Measurements from ENCODE around the gene PIP5K1C. TPM values are rescaled to one million over a fixed set of nuclear protein-coding genes. Genes with fewer than 3 reads are reported as not detected.
"Not testable (repeated sequence)": the region's sequence is repeated elsewhere in the genome, so short reads cannot be mapped to it uniquely, and the experiment has no call there.

PIP5K1C gene
- total RNA-seq, 1 experiment from 2014 or later = 2.8 TPM

DNA sequence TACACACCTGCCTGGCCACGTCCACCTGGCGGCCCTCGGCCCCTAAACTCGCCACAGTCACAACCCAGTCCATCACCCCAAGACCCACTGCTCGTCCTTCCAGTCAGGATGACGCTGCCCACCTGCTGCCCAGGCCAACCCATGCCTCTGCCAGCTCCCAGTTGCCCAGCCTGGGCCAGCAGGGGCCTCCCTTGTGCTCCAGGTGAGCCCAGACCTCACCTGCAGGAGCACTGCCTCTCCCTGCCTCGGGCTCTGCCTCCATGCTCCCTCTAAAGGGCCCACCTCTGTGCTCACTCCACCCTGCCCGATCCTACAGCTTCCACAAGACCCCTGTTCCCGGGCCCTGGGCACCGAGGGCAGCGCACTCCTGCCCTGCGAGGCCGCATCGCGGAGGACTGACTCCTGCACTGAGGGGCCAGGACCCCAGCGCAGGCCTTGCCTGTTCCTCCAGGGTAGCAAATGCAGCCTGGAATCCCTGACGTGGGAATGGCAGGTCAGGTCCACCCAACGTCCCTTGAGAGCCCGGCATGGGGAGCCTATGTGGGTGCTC lies 65.7 kb downstream of the PIP5K1C start:
- Histone ChIP-seq H3K4me3 (no peak overlapping the region), H3K36me3 (no peaks in the 10 kb centered on the region), H3K9me3 (no peaks in the 10 kb centered on the region), H3K27me3 (no peaks in the 10 kb centered on the region)
- no peak for DNase-seq

DNA sequence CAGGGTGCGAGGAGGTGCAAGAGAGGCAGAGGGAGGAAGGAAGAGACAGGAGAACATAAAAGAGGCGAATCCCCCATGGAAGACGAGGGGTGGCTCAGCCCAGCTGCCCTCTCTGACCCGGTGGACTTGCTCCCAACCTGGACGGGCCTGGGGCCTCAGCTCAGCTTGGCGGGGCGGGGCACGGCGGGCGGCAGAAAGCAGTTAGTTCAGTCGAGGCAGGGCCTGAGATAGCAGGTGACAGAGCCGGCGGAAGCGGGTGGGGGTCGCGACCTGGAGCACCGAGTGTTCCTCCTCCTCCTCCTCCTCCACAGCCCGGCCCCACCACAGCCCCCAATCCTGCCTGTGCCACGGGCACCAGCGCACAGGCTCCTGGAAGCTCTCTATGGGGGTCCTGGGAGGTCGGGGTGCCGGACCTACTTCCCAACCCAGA lies 66.7 kb downstream of the PIP5K1C start:
- DNase-seq = no peak

DNA sequence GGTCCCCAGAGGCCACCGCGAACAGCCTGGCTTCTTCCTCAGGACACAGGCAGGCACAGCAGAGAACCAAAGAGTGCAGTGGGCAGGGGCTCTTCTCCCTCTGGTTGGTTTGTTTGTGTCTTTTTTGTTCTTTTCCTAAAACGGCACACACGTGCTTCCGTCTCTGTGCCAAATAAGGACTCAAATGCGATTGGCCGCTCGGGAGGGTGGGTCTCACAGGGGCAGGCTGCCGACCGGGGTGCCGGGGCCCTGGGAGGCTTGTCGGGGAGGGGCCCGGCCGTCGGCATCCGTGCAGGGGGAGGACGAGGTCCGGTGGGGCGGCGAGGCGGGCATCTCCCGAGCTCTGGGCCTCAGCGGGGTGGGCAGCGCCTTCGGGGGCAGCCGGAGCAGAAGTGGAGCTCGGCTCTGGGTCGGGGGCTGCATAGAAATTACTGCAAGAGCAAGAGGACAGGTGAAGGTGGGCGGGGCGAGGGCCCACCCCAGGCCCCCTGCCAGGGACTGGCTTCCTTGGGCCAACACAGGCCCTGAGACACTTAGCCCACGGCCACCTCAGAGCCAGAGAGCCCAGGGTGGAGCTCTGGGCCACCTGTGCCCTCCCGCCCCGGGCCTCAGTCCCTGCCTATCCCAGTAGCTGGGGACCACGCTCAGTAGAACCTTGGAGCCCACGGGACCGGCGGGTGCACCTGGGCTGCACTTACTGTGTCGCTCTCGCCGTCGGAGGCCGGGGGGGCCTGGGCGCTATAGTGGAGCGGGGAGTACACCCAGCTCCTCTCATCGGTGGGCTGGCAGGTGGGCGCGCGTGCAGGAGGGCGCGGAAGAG lies 67.3 kb downstream of the PIP5K1C start:
- no peaks in the 10 kb centered on the region for H3K9me3 ChIP-seq
- H3K27me3 ChIP-seq = no peaks in the 10 kb centered on the region
- H3K36me3 ChIP-seq = no peaks in the 10 kb centered on the region
- no peak for DNase-seq
- no peak overlapping the region for H3K4me3 ChIP-seq

More for the DNA sequence above, 66.7 kb downstream of the PIP5K1C start:
- H3K27me3 ChIP-seq = no peaks in the 10 kb centered on the region
- no peak overlapping the region for H3K4me3 ChIP-seq
- H3K36me3 ChIP-seq = no peaks in the 10 kb centered on the region
- no peaks in the 10 kb centered on the region for H3K9me3 ChIP-seq

DNA sequence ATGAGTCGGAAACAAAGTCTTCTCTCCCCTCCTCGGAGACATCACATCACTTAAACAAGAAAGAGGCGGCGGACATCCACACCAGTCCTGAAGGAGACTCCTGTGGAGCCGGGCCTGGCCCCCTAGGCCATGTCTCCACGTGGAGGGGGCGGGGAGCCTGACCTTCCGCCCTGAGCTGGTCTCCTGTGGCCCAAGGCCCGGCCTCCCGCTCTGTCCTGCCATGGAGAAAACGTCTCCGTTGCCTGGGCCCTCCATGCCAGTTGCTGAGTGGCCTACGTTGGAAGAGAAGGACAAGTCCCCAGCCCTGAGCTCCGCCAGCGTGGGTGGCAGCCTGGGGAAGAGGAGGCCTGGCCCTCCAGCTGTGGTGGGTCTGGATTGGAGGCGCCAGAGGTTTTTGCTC lies 68.2 kb downstream of the PIP5K1C start:
- no peaks in the 10 kb centered on the region for H3K9me3 ChIP-seq
- no peak for DNase-seq
- H3K4me3 ChIP-seq = no peak overlapping the region
- H3K36me3 ChIP-seq = no peaks in the 10 kb centered on the region
- no peaks in the 10 kb centered on the region for H3K27me3 ChIP-seq

DNA sequence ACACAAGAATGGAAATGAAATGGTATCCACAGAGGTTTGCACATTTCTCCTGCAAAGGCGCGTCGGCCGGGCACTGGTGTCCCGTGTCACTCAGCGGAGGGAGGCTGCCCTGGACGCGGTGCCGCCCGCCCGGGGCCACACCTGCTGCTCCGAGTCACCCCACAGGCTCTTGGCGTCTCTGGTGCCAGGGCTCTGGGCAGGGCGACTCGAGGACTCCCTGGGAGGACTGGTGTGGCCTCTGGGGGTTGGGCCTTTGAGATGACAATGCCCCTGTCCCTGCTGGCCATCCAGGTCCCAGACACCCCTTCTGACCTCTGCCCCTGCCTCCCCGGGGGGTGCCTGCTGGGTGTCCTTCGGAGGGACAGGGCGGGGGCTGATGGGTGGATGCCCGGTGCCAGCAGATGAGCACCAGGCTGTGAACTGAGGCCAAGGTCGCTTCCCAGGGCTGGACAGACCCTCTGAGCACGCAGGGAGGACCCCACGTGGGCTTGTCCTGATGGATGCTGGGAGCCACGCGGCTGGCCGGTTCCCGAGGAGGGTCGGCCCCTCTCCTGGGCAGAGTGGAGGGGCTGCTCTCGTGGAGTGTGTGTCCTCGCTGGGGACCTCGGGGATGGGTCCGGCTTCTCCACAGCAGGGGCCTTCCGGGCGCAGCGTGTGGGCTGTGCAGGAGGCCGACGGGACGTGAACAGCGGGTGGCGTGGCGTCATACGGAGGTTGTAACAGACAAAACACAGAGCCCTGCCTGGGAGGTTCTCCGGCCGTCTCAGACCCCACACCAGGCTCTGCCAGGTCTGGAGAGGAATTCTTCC lies 69.0 kb downstream of the PIP5K1C start:
- Histone ChIP-seq H3K36me3 (no peaks in the 10 kb centered on the region), H3K4me3 (no peak overlapping the region), H3K27me3 (no peaks in the 10 kb centered on the region), H3K9me3 (no peaks in the 10 kb centered on the region)
- DNase-seq = no peak

DNA sequence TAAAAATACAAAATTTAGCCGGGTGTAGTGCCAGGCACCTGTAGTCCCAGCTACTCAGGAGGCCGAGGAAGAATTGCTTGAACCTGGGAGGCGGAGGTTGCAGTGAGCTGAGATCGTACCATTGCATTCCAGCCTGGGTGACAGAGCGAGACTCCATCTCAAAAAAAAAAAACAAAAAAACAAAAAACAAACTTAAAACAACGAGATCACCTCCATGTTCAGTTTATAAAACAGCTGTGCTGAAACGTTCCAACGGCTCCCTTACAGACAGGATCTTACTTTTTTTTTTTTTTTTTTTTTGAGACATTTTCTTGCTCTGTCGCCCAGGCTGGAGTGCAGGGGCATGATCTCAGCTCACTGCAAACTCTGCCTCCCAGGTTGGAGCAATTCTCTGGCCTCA lies 71.5 kb downstream of the PIP5K1C start:
- not testable (repeated sequence) for H3K36me3 ChIP-seq, H3K4me3 ChIP-seq, H3K9me3 ChIP-seq, H3K27me3 ChIP-seq, DNase-seq

DNA sequence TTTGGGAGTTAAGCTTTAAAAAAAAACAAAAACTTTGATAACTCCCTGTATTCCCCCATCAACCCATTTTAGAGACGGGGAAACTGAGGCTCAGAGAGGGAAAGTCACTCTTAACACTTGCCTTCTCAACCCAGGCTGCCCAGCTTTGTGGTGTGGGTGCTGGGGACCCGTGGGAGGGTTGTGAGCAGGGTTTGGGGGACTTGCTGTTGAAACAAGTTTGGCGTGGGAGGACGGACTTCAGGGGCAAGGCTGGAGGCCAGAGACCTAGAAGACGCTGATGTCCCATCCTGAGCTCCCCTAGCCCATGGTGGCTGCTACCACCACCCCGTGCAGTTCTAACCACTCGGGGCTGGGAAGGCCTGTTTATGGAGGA lies 72.9 kb downstream of the PIP5K1C start:
- Histone ChIP-seq H3K36me3 (no peaks in the 10 kb centered on the region), H3K4me3 (peak overlapping the region; percentile 91), H3K27me3 (no peaks in the 10 kb centered on the region), H3K9me3 (no peaks in the 10 kb centered on the region)
- DNase-seq = no peak

DNA sequence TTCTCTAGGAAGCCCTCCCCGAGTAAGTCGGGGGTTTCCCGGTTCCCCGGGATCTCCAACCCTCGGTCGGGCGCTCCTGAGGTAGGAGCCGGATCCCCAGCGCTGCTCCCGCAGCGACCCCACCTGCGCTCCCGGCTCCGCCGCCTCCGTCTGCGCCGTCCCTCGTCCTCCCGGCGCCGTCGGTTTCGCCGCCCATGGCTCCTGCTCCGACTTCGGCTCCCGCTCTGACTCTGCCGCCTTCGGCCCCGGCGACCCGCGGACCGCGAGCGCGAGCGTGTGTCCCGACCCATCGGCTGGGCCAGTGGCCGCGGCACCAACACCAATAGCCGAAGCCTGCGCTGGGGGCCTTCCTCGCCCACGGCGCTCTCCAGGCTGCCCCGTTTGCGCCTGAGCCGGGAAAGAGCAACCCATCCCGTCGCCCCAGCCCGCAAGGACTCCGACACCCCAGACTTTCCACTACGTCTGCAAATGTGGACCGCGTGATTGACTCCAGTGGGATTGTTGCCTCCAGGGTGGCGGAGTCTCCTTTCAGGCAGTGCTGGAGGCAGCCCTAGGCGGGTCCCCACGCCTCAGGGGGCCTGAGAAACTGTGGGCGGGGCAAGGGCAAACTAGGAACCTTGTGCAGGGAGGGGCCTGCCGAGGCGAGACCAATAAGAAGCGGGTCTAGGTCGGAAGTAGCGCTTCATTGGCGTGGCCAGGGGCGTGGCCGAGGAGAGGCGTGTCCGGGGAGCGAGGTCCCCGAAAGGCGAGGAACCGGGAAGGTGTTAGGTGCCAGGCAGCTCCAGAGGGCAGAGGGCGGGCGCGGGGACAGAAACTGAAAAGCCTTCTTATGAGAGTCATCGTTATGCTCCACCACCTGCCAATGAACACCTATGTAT lies 73.6 kb downstream of the PIP5K1C start, which contains the start of gene CACTIN:
Gene CACTIN (minus strand): TSS at position 318 of the 878 bp plus-strand sequence. CDS start 28 bp downstream, at position 290.
- peak; percentile 96 for DNase-seq
- H3K27me3 ChIP-seq = no peaks in the 10 kb centered on the region
- peak within 1 kb of the TSS; percentile 91 for H3K4me3 ChIP-seq
- H3K9me3 ChIP-seq = no peaks in the 10 kb centered on the region
- H3K36me3 ChIP-seq = no peaks in the 10 kb centered on the region

DNA sequence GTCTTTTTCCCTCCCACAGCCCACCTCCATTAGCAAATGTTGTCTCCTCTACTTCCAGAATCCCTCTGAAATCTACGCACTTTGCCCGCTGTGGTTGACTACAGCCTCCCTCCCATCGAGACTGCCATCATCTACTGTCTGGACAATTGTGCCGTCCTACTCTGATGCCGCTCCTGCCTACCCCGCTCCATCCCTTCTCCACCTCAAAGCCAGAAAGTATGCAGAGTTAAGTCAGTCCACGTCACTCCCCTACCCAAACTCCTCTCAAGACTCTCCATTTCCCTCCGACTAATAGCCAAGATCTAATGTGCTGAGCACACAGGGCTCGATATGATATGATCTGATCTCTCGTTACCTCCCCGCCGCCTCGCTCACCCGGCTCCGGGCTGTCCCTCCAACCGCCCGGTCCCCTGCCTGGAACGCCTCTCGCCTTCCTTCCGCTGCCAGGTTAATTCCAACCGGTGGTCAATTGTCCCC lies 74.2 kb downstream of the PIP5K1C start:
- no peaks in the 10 kb centered on the region for H3K9me3 ChIP-seq
- DNase-seq = no peak
- H3K27me3 ChIP-seq = no peaks in the 10 kb centered on the region
- H3K36me3 ChIP-seq = no peaks in the 10 kb centered on the region
- H3K4me3 ChIP-seq = peak overlapping the region; percentile 91

DNA sequence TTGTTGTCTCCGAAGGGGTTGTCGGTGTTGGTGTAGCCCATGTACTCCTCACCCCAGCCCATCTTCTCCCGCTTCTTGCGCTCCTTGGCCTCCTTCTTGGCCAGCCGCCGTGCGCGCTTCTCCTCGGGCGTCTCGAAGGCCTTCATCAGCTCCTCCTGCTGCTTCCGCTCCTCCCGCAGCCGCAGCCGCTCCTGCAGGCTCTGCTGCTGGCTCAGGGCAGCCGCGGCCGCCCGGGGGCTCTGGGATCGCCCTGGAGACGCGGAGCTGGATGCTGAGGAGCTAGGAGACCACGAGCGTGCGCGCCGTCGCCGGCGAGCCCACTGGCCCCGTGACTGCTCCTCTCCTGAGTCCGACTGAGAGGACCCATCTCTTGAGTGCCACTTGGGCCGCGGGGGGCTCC lies 76.6 kb downstream of the PIP5K1C start:
- H3K27me3 ChIP-seq = no peaks in the 10 kb centered on the region
- no peak for DNase-seq

DNA sequence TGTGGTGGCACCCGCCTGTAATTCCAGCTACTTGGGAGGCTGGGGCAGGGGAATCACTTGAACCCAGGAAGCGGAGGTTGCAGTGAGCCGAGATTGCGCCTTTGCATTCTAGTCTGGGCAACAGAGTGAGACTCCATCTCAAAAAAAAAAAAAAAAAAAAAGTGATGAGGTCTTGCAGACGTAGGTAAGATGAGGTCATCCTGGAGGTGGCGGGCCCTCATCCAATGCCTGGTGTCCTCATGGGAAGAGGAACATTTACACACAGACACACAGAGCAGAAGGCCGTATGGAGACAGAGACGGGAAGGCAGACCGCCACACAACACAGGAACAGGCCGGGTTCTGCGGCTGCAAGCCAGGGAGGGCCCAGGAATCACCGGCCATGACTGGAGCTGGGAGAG lies 78.0 kb downstream of the PIP5K1C start:
- DNase-seq = no peak
- Histone ChIP-seq H3K27me3 (no peaks in the 10 kb centered on the region), H3K36me3 (no peaks in the 10 kb centered on the region), H3K9me3 (no peaks in the 10 kb centered on the region), H3K4me3 (no peak overlapping the region)

More for the DNA sequence above, 76.6 kb downstream of the PIP5K1C start:
- Histone ChIP-seq H3K9me3 (no peaks in the 10 kb centered on the region), H3K36me3 (no peaks in the 10 kb centered on the region), H3K4me3 (no peak overlapping the region)

DNA sequence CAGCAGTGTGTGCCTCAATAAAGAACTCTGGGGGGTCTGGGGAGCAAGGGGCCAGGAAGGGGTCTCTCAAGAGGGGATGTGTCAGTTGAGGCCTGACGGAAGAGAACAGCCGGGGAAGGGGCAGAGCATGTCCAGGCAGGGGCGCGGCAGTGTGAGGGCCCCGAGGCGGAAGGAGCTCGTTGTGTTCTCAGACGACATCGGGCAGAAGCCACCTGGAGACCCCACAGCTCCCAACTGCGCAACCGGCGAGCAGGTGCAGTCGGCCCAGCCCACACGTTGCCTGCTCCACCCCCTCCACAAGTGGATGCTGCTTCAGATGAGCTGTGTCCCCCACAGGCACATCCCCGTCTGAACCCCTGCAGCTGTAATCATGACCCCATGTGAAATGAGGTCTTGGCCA lies 78.6 kb downstream of the PIP5K1C start:
- no peaks in the 10 kb centered on the region for H3K27me3 ChIP-seq
- no peak for DNase-seq
- H3K36me3 ChIP-seq = no peaks in the 10 kb centered on the region
- H3K4me3 ChIP-seq = no peak overlapping the region
- H3K9me3 ChIP-seq = no peaks in the 10 kb centered on the region

DNA sequence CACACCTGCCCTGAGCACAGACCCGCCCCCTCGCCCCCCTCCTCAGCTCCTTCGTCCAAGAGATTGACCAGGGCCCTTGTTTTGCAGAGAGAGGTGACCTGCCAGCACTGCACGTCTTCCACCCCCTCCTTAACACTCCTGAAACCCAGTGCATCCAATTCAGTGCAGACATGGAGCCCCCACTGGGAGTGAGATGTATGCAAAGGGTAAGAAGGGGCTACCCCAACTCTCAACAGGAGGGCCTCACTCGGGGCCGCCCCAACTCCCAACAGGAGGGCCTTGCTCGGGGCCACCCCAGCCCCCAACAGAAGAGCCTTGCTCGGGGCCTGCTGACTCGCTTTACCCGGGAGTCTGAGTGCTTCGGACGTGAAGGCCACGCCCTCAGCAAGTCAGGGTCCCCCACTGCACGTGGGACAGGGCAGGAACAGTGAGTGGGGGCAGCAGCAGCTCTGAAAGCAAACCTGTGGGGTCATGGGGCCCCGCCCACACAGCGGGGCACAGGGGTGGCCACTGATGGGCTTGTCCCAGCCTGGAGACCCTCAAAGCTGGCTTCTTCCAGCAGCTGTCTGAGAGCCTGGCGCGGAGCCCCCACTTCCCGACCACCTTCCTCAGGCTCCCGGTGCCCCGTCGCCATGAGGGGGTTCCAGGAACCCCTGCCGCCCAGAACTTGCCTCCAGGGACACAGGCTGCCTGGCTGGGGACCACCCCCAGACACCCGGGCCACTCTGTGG lies 79.3 kb downstream of the PIP5K1C start:
- Histone ChIP-seq H3K9me3 (no peaks in the 10 kb centered on the region), H3K4me3 (no peak overlapping the region), H3K27me3 (no peaks in the 10 kb centered on the region), H3K36me3 (no peaks in the 10 kb centered on the region)
- DNase-seq = no peak

DNA sequence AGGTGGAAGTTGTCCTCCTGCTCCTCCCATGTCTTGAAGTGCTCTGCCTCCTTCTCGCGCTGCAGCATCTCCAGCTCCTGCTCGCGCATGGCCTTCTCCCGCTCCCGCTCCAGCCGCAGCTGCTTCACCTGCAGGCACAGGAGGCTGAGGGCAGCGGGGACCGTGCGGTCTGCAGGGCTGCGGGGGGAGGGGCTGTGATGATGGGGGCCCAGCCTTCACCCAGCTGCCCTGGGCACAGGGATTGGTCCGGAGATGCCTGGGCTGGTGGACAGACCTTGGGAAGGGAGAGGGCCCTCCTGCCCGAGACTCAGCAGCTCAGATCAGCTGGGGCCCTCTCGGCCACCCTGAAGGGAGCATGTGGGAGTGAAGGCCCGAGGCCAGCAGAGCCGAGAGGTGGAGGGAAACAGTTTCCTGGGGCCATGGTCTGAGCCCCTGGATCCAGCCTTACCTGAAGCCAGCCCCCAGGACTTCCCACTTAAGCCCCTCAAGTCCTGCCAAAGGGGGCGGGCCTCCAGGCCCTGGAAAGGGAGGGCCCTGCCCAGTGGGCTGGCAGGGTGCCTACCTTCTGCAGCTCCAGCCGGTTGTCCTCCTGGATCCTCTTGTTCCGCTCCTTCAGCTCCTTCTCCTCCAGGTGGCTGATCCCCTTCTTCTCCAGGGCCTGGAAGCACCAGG lies 80.0 kb downstream of the PIP5K1C start:
- DNase-seq = no peak
- H3K27me3 ChIP-seq = no peaks in the 10 kb centered on the region
- H3K4me3 ChIP-seq = no peak overlapping the region
- no peaks in the 10 kb centered on the region for H3K9me3 ChIP-seq
- no peaks in the 10 kb centered on the region for H3K36me3 ChIP-seq

DNA sequence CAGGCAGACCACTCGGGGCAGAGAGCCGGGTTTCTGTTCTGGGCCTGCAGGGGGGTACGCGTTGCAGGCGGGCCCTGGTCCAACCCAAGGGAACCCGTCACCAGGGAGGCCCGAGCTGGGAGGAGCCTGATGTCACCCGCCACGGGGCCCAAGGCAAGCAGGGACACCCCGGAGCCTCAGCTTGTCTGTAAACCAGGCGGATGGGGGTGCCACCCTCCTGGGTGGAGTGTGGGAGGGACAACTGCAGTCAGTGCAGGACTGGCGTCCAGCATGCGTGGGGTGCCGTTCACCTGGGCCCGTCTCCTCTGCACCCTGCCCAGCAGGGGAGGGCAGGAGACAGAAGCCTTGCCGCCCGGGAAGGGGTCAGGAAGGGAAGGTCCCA lies 80.6 kb downstream of the PIP5K1C start:
- no peaks in the 10 kb centered on the region for H3K36me3 ChIP-seq
- H3K4me3 ChIP-seq = no peak overlapping the region
- no peak for DNase-seq

More for the DNA sequence above, 80.6 kb downstream of the PIP5K1C start:
- H3K9me3 ChIP-seq = no peaks in the 10 kb centered on the region
- H3K27me3 ChIP-seq = no peaks in the 10 kb centered on the region
